Activated CD4-positive, alpha-beta T cell treated with anti-CD3 and anti-CD28 coated beads, Interleukin-2, amount 50 U/mL, for 1 hour (primary cell): Measurements from ENCODE around the gene DIAPH1.
A peak's percentile ranks its signal among the peaks of the same experiment; 100 is the strongest.

Experiments used
- DNase-seq: peaks from one replicate; pipeline ENCODE4 v3.0.0-alpha.2; 2020

The DIAPH1 gene

DNA sequence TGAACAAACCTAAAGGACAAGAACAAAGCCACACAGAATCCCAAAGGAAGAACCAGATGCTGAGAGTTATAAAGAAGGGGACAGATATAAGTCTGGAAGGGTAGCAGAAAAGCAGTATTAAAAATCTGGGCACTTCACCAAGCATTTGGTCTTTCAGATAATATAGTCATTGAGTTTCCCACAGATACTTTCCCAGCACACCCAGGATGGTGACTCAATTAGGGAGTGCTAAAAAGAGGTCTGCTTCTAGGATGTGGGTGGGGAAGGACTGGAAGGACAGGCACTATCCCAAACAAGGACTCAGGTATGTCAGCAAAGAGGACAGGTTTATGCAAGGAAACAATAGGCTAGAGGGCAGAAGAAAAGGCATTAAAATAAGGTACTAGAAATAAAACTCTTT is 59.3 kb downstream of the DIAPH1 start:
- no peak for DNase-seq

DNA sequence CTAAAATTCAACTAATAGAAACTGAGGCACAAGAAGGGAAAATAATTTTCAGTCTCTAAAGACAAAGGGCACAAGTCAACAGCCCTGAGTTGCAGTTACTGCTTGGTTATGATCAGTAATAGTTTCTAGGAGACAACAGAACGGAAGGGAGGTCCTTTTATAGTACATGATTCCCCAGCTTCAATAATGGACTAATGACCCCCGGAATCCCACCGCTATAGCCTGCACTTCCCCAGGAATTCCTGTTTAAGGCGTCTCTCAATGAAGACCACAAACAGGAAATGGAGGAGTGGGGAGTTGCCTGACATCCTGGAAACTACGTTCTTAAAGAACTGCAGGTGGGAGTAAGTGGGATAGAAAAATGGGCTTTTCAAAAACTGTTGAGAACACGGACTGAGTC is 60.6 kb downstream of the DIAPH1 start:
- DNase-seq = no peak

DNA sequence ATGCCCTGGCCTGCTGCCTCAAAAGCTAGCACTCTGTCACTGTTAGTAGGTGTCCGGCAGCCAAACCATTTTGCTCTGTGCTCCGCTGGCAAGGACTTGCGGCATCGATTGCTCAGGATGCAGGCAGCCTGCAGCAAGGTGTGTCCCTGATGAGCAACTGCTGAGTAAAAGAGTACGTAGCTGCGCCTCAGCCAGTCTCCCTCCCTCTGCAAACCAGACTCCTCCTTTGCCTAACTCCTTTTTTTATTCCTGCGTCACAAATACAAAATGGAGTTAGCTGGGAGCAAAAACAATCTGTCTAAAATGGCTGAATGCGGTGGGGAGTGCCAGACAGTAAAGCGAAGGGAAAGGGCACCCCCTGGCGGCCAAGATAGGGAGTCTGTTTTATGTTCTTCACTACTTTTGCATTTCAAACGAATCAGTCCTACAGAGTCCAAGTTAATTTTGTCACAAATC is 61.1 kb downstream of the DIAPH1 start:
- DNase-seq = peak; percentile 81

DNA sequence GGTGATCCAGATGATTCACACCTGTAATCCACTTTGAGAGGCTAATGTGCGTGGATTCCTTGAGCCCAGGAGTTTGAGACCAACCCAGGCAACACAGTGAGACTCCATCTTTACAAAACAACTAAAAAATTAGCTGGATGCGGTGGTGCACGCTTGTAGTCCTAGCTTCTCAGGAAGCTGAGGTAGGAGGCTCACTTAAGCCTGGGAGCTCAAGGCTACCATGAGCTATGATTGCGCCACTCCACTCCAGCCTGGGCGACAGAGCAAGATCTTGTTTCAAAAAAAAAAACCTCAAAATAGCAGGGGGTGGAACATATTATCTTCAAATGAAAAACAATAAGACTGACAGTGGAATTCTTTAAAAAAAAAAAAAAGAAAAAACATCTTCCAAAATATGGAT is 70.9 kb downstream of the DIAPH1 start:
- no peak for DNase-seq

DNA sequence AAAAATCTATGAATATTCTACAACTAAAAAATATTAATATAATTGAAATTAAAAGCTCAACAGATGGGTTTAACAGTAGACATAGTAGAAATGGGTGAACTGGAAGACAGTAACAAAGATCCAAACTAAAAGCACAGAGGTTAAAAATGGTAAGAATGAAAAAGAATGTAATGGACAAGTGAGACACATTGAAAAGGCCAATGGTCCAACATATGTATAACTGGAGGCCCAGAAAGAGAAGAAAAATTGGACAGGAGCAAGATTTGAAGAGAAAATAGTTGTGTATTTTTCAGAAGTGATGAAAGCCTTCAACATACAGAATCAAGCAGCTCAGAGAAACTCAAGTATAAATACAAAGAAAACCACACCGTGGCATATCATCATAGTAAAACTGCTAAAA is 71.3 kb downstream of the DIAPH1 start:
- no peak for DNase-seq

DNA sequence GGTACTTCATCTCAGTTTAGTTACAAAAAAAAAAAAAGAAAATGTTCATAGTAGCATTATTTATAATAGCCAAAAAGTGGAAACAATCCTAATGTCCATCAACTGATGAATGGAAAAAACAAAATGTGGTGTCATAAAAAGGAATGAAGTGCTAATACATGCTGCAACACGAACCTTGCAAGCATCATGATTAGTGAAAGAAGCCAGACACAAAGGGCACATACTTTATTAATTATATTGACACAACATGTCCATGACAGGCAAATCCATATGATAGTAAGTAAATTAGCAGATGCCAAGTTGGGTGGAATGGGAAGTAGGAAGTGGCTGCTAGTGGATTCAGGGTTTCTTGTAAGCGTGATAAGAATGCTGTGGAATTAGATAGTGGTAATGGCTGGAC is 75.7 kb downstream of the DIAPH1 start:
- DNase-seq = no peak

DNA sequence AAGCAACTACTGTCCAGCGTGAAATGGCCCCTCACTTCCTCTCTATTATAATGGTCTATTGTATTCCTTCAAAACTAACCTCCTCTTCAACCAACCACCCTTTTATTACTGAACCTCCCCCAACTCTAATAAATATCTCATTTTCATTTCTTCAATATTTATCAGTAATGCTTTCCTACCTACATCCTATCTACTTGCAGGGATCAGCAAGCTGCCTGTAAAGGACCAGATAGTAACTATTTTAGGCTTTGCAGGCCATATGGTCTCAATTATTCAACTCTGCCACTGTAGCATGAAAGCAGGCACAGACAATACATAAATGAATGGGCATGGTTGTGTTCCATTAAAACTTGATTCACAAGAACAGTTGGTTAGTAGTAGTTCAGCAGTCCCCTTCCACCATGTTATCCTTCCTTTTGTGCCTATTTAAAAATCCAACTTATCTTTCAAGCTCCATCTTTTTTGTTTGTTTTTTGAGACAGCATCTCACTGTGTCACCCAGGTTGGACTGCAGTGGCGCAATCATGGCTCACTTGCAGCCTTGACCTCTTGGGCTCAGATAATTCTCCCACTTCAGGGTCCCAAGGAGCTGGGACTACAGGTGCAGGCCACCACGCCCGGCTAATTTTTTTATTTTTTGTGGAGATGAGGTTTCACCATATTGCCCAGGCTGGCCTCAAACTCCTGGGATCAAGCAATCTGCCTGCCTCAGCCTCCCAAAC is 84.1 kb downstream of the DIAPH1 start:
- DNase-seq = no peak

DNA sequence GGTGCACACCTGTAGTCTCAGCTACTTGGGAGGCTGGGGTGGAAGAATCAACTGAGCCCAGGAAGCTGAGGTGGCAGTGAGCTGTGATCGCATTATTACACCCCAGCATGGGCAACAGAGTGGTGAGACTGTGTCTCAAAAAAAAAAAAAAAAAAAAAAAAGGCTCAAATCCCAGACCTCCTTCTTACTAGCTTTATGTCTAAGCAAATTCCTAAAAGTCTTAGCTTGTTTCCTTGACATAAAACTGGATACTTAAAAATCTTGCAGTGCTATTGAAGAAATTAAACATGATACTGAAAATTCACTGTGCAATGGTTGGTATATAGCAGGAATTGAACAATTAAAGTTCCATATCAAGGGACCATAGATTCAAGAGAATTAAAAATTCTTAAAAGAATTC is 84.9 kb downstream of the DIAPH1 start:
- DNase-seq = no peak

DNA sequence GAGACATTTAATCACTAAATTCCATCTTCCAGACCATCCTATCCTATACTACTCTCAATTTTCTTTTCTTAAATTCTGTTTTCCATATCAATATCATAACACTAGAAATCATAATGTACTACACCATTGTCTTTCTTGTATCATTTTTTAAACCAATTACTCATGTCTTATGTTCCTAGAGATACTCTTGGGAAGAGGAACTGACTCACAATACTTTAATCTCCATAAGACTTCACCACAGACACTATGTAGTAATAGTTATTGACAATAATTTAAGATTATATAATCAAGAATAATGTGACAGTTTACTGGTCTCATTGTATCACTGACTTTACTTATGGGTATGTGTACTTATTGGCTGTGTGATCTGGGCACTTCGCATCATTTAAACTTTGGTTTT is 86.1 kb downstream of the DIAPH1 start:
- DNase-seq = no peak

DNA sequence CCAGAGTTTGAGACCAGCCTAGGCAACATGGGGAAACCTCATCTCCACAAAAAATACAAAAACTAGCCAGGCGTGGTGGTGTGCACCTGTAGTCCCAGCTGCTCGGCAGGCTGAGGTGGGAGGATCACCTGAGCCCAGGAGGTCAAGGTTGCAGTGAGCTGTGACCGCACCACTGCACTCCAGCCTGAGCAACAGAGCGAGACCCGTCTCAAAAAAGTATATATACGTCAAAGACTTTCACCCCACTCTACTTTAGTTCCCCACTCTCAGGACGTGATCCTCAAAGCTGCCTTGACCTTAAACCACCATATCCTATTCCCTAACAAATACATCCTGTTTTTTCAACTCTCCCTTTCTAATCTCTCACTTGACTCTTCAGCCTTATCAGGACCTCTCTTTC is 88.9 kb downstream of the DIAPH1 start:
- no peak for DNase-seq

DNA sequence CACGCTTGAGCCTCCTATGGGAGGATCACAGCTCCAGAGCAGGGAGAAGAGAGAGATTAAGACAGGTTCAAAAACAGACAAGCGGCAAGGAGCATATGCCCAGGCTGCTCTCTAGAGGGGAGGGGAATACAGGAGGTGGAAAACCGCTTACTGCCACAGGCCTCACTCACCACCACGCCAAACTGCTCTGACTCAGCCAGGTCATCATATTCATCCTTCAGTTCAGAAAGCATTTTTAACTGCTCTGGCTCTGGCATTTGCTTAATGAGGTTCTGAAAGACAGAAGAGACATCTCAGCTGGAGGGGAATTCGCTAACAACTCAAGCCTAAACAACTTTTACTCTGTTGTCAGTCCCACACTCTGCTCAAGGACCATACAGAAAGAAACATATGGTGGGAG is 89.8 kb downstream of the DIAPH1 start:
- DNase-seq = no peak

DNA sequence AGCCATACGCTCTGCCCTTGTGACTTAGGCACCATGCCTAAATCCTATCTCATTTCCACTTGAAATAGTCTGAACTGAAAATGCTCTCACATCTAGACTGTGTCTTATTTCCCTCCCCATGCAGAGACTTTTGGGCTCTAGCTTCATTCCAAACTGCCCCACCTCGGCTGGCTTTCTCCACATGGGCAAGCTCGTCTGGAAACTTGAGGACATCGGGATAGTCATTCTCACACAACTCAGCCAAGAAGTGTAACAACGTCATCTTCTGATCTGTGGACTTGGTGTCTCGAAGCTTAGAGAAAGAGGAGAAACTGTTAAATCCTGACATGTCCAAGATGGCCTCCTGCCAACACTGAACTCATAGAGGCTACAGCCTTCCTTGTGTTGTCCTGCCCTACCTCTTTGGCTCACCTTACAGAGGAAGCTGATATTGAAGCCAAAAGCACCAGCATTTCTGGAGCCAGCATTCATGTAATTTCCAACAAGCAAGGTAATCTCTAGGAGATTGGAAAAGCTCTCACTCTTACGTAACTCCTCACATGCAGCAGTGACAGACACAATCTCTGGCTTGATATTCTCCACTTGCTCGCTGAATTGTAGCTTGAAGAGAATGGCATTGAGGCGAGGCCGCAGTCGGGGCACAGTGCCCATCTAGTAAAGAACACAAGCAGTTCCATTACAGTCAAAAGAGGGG is 90.4 kb downstream of the DIAPH1 start:
- DNase-seq = no peak

DNA sequence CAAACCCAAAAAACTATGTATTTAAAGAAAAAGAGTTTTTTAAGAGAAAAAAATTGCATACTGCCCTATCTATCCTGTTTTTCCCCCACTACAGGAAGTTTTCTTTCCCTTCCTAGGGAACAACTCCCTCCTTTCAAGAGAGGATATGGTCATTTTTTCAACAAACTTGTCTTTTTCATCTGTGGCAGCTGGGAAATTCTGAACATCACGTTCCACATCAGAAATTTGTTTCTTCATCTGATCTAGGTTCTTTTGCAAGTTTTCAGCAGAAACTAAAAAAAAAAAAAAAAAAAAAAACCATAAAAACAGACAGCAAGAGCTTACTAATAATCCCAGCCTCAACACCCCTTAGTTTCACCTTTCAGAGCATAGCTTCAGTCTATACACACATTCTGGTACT is 91.4 kb downstream of the DIAPH1 start:
- DNase-seq = no peak

DNA sequence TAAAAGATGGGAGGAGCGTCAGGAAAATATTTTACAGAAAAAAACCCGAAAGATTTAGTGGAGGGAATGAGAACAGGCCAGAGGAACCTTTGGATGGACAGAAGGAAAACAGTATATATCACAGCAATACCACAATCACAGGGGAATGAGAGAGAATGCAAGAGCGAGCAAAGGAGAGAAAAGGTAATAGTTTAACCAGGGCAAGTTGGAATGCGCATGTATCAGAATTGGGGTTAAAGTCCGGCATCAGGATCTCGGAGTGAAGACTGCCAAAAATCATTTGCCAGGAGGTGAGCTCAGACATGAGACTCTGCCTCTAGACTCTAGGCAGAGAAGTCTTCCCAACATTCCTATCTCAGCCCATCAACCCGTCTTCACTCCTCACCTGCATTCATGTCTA is 93.1 kb downstream of the DIAPH1 start:
- no peak for DNase-seq

DNA sequence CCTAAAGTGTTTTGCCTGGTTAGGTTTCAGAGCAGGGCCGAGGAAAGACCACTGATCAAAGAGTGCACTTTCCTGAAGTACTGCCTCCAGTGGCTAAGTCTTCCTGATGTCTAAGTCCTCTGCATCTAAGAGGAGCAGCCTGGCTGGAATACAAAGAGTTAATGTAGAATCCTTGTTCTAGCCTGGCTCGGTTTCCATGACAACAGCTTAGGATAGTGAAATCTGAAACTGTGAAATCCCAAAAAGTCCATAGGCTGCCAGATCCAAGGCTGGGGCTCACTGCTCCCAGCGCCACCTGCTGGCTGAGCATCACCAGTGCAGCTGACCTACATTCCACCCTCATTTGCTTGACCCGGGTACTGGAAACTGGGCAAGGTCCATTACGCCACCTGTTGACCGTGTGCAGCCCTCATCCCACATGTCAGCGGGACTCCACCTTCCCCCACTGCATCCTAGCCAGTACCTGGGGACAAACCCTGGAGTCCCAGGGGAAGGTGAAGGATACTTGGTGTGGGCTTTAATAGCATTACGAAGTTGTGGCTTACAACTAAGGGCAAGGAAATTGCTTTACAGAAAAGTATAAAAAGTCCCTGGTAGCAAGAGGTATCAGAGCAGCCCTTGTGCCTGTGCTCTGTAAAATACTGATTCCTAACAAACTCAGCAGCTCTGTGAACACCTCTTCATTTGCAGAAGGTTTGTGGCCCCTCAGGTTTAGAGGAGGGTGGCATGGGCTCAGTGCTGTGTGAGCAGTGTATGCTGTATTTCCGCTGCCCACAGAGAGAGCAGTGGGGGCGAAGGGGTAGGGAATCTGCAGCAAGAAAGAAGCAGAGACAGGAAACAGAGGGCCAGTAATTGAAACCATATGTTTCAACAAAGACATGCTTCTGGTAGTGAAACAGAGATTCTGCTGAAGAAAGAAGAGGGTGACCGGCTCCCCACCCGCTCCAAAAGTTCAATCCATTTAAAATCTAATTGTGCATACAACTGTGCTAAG is 93.9 kb downstream of the DIAPH1 start:
- DNase-seq = peak; percentile 45

DNA sequence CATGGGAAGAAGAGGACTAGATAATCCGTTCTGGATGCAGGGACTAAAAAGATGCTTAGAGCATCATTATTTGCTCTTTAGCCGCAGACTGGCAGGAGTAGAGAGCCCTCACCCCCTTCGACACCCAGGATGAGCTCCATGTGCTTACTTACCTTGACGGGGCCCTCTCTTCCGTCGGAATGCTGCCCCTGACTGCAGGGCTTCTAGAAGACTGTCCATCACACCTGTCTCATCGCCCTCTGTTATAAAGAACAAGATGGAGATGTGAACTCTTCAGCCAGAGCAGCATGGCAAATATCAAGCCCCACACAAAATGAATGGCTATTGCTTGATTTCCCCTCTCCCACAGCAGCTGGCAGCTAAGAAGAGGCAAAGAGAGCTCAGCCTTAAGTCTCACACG is 94.8 kb downstream of the DIAPH1 start:
- no peak for DNase-seq

DNA sequence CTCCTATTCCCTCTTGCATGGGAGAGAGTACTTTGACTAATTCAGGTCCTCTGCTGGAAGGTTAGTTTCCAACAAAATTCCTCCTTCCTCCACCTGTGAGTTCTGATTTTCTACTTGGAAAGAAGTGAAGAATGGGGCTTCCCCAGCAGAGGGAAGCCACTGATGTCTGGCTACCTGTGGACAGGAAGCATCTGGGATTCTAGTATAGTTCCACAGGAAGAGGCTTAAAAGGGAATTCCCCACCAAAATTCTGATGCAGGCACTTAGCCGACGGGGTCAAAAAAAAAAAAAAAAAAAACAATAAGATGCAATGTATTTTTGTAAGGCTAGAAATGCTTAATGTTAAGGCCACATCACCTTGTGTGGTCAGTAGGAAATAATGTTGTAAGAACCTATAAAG is 96.5 kb downstream of the DIAPH1 start:
- DNase-seq = no peak

DNA sequence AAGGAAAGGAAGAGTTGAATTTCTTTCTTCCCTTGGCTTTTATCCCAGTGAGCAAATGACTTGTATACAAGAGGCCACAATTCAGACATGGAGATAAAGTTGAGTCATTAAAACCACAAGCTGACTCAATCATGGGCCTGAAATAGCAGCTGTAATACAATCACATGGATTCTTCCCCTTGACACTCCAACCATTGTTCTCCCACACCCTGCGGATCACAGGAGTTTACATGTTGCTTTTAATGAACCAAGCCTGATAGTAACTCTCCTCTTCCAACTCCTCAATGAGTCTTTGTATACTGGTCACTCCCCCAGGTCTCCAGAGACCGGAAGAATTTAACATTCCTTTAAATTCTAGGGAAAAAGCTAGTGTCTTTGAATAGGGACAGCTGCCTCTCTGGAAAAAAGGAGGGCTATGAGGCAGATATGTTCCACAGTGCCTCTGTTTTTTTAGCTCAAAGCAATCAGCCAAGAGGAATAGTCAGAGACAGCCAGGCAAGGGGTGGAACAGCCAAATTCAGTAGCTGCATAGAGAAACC is 97.5 kb downstream of the DIAPH1 start:
- DNase-seq = no peak

DNA sequence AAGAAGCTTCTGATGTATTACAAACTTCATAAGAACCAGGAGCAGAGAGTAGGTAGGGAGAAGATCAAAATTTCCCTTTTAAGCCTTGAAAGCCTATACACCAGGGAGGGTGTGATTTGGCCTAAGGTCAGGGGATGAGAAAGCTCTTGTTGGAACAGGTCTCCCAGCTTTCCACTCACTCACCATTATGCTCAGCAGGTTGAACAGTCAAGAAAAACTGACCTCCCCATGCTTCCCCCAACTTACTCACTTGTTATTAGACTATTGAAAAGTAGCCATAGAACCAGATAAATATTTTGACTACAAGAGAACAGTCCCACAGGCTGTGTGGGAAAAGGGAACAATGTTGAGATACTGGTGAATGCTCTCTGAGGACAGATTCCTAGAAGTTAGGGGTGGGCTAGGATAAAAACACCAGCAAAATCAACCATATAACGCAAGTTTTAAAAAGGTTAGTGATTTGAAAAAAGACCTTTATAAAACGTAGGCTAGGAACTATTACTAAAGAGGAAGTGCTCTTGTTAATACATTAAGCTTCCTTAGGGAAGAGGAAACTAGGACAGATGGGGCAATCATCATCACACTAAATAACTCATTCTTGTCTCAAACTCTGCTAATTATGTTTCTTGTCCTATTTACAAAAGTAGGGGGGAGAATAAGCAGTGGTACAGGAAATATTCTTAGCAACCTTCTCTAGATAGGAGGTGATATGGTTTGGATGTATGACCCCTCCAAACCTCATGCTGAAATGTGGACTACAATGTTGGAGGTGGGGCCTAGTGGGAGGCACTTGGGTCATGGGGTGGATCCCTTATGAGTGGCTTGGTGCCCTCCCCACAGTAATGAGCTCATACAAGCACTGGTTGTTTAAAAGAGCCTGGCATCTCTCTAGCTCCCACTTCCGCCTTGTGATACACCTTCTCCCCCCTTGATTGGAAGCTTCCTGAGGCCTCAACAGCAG is 98.9 kb downstream of the DIAPH1 start:
- DNase-seq = no peak

DNA sequence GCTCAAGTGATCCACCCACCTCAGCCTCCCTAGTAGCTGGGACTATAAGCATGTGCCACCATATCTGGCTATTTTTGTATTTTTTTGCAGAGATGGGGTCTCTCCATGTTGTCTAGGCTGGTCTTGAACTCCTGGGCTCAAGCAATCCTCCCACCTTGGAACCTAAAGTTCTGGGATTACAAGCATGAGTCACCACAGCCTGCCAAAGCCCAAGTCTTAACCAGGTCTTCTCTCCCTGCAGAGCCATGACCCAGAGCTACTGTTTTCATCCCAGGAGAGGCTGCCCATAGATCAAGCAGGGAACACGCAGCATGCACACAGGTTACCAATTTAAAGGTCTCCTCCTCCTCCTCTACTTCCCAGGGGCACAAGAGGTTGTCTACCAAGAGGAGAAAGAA is 100.2 kb downstream of the DIAPH1 start:
- DNase-seq = no peak

DNA sequence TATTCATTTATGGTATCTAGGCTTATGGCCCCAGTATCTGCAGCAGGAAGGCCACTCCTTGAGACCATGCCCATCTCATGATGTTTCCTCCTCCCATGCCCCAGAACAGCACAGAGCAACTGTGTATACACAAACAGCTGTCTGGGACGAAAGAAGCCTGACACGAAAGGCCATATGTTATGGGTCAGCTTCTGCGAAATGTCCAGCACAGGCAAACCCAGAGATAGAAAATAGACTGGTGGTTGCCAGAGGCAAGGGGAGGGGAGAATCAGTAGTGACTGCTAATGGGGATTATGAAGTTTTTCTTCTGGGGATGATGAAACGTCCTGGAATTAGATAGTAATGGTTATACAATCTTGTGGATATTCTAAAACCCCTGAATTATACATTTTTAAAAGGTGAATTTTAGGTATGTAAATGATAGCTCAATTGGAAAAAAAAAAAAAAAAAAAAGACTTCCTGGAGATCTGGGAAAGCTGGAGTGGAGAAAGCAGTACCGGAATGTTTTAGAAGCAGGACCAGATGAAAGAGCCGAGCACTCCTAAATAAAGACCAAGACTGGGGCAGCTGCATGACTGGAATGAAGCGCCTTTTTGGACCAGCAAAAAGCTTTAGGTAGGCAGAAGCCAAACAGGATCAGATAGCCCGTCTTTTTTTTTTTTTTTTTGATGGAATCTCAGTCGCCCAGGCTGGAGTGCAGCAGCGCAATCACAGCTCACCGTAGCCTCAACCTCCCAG is 100.8 kb downstream of the DIAPH1 start:
- no peak for DNase-seq
